NB4 (cell line): ENCODE measurements around the gene ART3.

Experiments used
- MYC ChIP-seq: IDR thresholded peaks from 2 replicates; pipeline ENCODE4 v1.6.1; 2011; ENCODE audit warnings: low read depth, low read length
- POLR2A ChIP-seq: IDR thresholded peaks from 2 replicates; pipeline ENCODE4 v1.6.1; 2011; ENCODE audit warnings: mild to moderate bottlenecking; ENCODE audit not compliant: insufficient read length; ENCODE audit errors: extremely low read depth
- TF ChIP-seq, protein P1 (sequence below): IDR thresholded peaks from one replicate; pipeline ENCODE4 v1.5.1; 2012; ENCODE audit warnings: low read depth, low read length
- TF ChIP-seq, protein P2 (sequence below): IDR thresholded peaks from 2 replicates; pipeline ENCODE4 v1.6.1; 2011; ENCODE audit warnings: low read depth, low read length

GRCh38 chr4:76061421-76061820 lies 13.1 kb upstream of the ART3 start:
- TF ChIP-seq, protein P1, sequence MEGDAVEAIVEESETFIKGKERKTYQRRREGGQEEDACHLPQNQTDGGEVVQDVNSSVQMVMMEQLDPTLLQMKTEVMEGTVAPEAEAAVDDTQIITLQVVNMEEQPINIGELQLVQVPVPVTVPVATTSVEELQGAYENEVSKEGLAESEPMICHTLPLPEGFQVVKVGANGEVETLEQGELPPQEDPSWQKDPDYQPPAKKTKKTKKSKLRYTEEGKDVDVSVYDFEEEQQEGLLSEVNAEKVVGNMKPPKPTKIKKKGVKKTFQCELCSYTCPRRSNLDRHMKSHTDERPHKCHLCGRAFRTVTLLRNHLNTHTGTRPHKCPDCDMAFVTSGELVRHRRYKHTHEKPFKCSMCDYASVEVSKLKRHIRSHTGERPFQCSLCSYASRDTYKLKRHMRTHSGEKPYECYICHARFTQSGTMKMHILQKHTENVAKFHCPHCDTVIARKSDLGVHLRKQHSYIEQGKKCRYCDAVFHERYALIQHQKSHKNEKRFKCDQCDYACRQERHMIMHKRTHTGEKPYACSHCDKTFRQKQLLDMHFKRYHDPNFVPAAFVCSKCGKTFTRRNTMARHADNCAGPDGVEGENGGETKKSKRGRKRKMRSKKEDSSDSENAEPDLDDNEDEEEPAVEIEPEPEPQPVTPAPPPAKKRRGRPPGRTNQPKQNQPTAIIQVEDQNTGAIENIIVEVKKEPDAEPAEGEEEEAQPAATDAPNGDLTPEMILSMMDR, result no peak
- TF ChIP-seq MYC, result no peak
- TF ChIP-seq POLR2A, result no peak
- TF ChIP-seq, protein P2, sequence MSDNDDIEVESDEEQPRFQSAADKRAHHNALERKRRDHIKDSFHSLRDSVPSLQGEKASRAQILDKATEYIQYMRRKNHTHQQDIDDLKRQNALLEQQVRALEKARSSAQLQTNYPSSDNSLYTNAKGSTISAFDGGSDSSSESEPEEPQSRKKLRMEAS, result no peak
